Ascending aorta (tissue), 2 donors: ENCODE results near the gene EMP2. TPM values are rescaled to one million over a fixed set of nuclear protein-coding genes. Genes with fewer than 3 reads are reported as not detected.

Experiments used
- DNase-seq, 2 donors: peaks; one replicate each; pipeline ENCODE4 v3.0.0-alpha.2; 2019; ENCODE audit warnings: low spot score in 2 of 2
- H3K27ac ChIP-seq, 2 donors: fragments of 200-600 bp; sonication (generic); one replicate each; pipeline ENCODE4 v1.5.1; 2016 to 2017; ENCODE audit warnings: mild to moderate bottlenecking in 1 of 2
- H3K27me3 ChIP-seq: fragments of 200-600 bp; sonication (generic); one replicate; pipeline ENCODE4 v1.5.1; 2017
- H3K36me3 ChIP-seq, 2 donors: fragments of 200-600 bp; sonication (generic); one replicate each; pipeline ENCODE4 v1.5.1; 2016
- H3K4me1 ChIP-seq, 2 donors: fragments of 200-600 bp; sonication (generic); one replicate each; pipeline ENCODE4 v1.5.1; 2016 to 2017; ENCODE audit warnings: mild to moderate bottlenecking in 1 of 2
- H3K4me3 ChIP-seq, 2 donors: fragments of 200-600 bp; sonication (generic); one replicate each; pipeline ENCODE4 v1.5.1; 2016 to 2017; ENCODE audit warnings: mild to moderate bottlenecking in 1 of 2
- H3K9me3 ChIP-seq, 2 donors: fragments of 200-600 bp; sonication (generic); one replicate each; pipeline ENCODE4 v1.5.1; 2016
- CTCF ChIP-seq, 3 experiments: fragments of 200-600 bp in 2 of 3; fragments of 450-650 bp in 1 of 3; sonication (generic) in 2 of 3; IDR thresholded peaks; one replicate each; pipeline ENCODE4 v1.5.1; 2016 to 2019; ENCODE audit warnings: antibody characterized with exemption in 3 of 3, mild to moderate bottlenecking in 1 of 3, moderate library complexity in 1 of 3
- intact Hi-C: fragments of 100-400 bp; cut with DNase I; formaldehyde crosslinking; loops from one replicate; pipeline ENCODE4 v1.15.1; 2023
- total RNA-seq: library from RNA; depleted of rRNA; stranded (reverse); fragments of >200 nt; gene quantifications from one replicate; pipeline ENCODE4 v1.1.0, GENCODE V29; 2016

EMP2 gene
- total RNA-seq, 1 donor from 2014 or later, result 49.2 TPM

GRCh38 chr16:10566613-10567012, 13.8 kb downstream of the EMP2 start:
- Histone ChIP-seq H3K9me3 (peaks cover 4 to 7% of the 10 kb centered on the region in 2 donors), H3K4me3 (no peak overlapping the region), H3K27ac (peak overlapping the region; percentile 79 to 93), H3K36me3 (peaks cover 0 to 3% of the 10 kb centered on the region in 2 donors), H3K27me3 (no peaks in the 10 kb centered on the region), H3K4me1 (peaks cover 18 to 77% of the 10 kb centered on the region in 2 donors)
- TF ChIP-seq CTCF (IDR thresholded peaks at IDR 0.05), result no peak
- intact Hi-C loops, result loop anchor here (5.0 kb wide), 1 partner anchor 261 kb away; no protein-coding TSS in a partner anchor
- no peak for DNase-seq

GRCh38 chr16:10565167-10565566, 15.2 kb downstream of the EMP2 start:
- H3K4me3 ChIP-seq, result peak overlapping the region in 1 of 2 donors; percentile 11

GRCh38 chr16:10564591-10564990, 15.8 kb downstream of the EMP2 start:
- intact Hi-C loops, result loop anchor here (5.0 kb wide), 1 partner anchor 353 kb away; no protein-coding TSS in a partner anchor
- Histone ChIP-seq H3K27ac (peak overlapping the region; percentile 79 to 93), H3K4me3 (peak overlapping the region in 1 of 2 donors; percentile 11), H3K4me1 (peaks cover 19 to 78% of the 10 kb centered on the region in 2 donors), H3K27me3 (no peaks in the 10 kb centered on the region), H3K9me3 (peaks cover 4 to 7% of the 10 kb centered on the region in 2 donors), H3K36me3 (no peaks in the 10 kb centered on the region)
- peak in 1 of 2 donors; percentile 87 for DNase-seq
- TF ChIP-seq CTCF (IDR thresholded peaks at IDR 0.05), result no peak

More at GRCh38 chr16:10565167-10565566, 15.2 kb downstream of the EMP2 start:
- TF ChIP-seq CTCF (IDR thresholded peaks at IDR 0.05), result no peak
- Histone ChIP-seq H3K4me1 (peaks cover 18 to 77% of the 10 kb centered on the region in 2 donors), H3K27ac (peak overlapping the region; percentile 79 to 93), H3K9me3 (peaks cover 4 to 7% of the 10 kb centered on the region in 2 donors), H3K36me3 (no peaks in the 10 kb centered on the region), H3K27me3 (no peaks in the 10 kb centered on the region)
- peak in 1 of 2 donors; percentile 75 for DNase-seq
- intact Hi-C loops, result loop anchor here (5.0 kb wide), 1 partner anchor 262 kb away; no protein-coding TSS in a partner anchor

- no peaks in the 10 kb centered on the region for H3K27me3 ChIP-seq
- H3K4me3 ChIP-seq, result no peak overlapping the region
- H3K9me3 ChIP-seq, result peaks cover 4 to 7% of the 10 kb centered on the region in 2 donors
- intact Hi-C loops, result loop anchor here (5.0 kb wide), 1 partner anchor 355 kb away; no protein-coding TSS in a partner anchor
- DNase-seq, result no peak
- peaks cover 28 to 78% of the 10 kb centered on the region in 2 donors for H3K4me1 ChIP-seq
- no peak for TF ChIP-seq CTCF (IDR thresholded peaks at IDR 0.05)
- H3K36me3 ChIP-seq, result no peaks in the 10 kb centered on the region
- peak overlapping the region; percentile 79 to 93 for H3K27ac ChIP-seq
These were observed 18.0 kb downstream of the EMP2 start for GRCh38 chr16:10562361-10562899.

- Histone ChIP-seq H3K27ac (peak overlapping the region; percentile 79 to 93), H3K4me1 (peaks cover 25 to 74% of the 10 kb centered on the region in 2 donors), H3K36me3 (no peaks in the 10 kb centered on the region), H3K9me3 (peaks cover 4 to 7% of the 10 kb centered on the region in 2 donors), H3K27me3 (no peaks in the 10 kb centered on the region), H3K4me3 (no peak overlapping the region)
- no peak for DNase-seq
- no peak for TF ChIP-seq CTCF (IDR thresholded peaks at IDR 0.05)
- intact Hi-C loops, result loop anchor here (5.0 kb wide), 1 partner anchor 356 kb away; no protein-coding TSS in a partner anchor
These were observed 19.0 kb downstream of the EMP2 start for GRCh38 chr16:10561425-10561824.
